ENCODE data around the gene MED27.

DNA sequence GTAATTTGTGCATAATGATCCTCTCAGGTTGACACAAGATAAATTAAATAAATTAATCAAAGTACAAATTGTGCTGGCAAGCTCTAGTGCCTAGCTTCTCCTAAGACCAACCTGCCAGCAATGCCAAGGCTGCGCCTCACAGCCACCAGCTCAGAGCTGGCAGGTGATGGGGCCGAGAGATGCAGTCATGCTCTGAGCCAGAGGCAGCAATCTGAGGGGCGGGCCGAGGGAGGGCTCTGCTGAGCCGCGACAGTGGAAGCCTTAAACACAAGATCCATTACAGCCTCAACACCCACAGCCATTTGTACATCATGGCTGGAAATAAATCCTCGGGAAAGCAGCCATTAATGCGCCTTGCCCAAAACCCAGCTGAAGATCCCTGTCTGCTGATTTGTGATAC is 20.3 kb downstream of the MED27 start:
- TF ChIP-seq POLR2A (IDR thresholded peaks at IDR 0.05): no peak
- TF ChIP-seq, protein P1, sequence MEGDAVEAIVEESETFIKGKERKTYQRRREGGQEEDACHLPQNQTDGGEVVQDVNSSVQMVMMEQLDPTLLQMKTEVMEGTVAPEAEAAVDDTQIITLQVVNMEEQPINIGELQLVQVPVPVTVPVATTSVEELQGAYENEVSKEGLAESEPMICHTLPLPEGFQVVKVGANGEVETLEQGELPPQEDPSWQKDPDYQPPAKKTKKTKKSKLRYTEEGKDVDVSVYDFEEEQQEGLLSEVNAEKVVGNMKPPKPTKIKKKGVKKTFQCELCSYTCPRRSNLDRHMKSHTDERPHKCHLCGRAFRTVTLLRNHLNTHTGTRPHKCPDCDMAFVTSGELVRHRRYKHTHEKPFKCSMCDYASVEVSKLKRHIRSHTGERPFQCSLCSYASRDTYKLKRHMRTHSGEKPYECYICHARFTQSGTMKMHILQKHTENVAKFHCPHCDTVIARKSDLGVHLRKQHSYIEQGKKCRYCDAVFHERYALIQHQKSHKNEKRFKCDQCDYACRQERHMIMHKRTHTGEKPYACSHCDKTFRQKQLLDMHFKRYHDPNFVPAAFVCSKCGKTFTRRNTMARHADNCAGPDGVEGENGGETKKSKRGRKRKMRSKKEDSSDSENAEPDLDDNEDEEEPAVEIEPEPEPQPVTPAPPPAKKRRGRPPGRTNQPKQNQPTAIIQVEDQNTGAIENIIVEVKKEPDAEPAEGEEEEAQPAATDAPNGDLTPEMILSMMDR (IDR thresholded peaks at IDR 0.05): no peak
